Cardiac muscle cell (in vitro differentiated cells and primary cell): ENCODE measurements around the gene PITPNC1. TPM values are rescaled to one million over a fixed set of nuclear protein-coding genes. Genes with fewer than 3 reads are reported as not detected.
"Not testable (repeated sequence)": the region's sequence is repeated elsewhere in the genome, so short reads cannot be mapped to it uniquely, and the experiment has no call there.

Source experiments
- DNase-seq, 2 donors: peaks; one replicate each; pipeline versions ENCODE4 v3.0.0 to v3.0.0-alpha.2; 2010 to 2017; ENCODE audit warnings: low read depth in 1 of 2, low spot score in 1 of 2
- H3K27ac ChIP-seq: fragments of 200-600 bp; sonication (generic); 2 replicates; pipeline ENCODE4 v1.5.1; 2016
- H3K27me3 ChIP-seq: fragments of 200-600 bp; sonication (generic); 2 replicates; pipeline ENCODE4 v1.6.0; 2016; ENCODE audit warnings: control low read depth
- H3K36me3 ChIP-seq: fragments of 200-600 bp; sonication (generic); 2 replicates; pipeline ENCODE4 v1.5.1; 2016; ENCODE audit warnings: control low read depth
- H3K4me1 ChIP-seq: fragments of 200-600 bp; sonication (generic); 2 replicates; pipeline ENCODE4 v1.8.1; 2017; ENCODE audit warnings: low read depth, mild to moderate bottlenecking, mixed run types
- H3K4me3 ChIP-seq: fragments of 200-600 bp; sonication (generic); 2 replicates; pipeline ENCODE4 v1.5.1; 2016; ENCODE audit warnings: mild to moderate bottlenecking
- H3K9me3 ChIP-seq: fragments of 200-600 bp; sonication (generic); 2 replicates; pipeline ENCODE4 v1.5.1; 2017; ENCODE audit warnings: low read depth, mild to moderate bottlenecking, control low read depth
- polyA plus RNA-seq: library from polyadenylated mRNA; unstranded; fragments of >200 nt; fragmentation: Nextera tagmentation; extraction: Ambion mirVana; gene quantifications from 2 replicates; pipeline ENCODE4 v1.2.1, GENCODE V29; 2016
- total RNA-seq: library from RNA; depleted of rRNA; stranded (reverse); fragments of >200 nt; gene quantifications from 2 replicates; pipeline ENCODE4 v1.2.3, GENCODE V29; 2016
- TF ChIP-seq, protein P1 (sequence below): IDR thresholded peaks from 2 replicates; pipeline ENCODE4 v1.5.1; 2012; ENCODE audit warnings: low read depth, mild to moderate bottlenecking, low read length

The PITPNC1 gene
- total and polyA plus RNA-seq, 2 experiments from 2014 or later, result 4.8 to 5.7 TPM

DNA sequence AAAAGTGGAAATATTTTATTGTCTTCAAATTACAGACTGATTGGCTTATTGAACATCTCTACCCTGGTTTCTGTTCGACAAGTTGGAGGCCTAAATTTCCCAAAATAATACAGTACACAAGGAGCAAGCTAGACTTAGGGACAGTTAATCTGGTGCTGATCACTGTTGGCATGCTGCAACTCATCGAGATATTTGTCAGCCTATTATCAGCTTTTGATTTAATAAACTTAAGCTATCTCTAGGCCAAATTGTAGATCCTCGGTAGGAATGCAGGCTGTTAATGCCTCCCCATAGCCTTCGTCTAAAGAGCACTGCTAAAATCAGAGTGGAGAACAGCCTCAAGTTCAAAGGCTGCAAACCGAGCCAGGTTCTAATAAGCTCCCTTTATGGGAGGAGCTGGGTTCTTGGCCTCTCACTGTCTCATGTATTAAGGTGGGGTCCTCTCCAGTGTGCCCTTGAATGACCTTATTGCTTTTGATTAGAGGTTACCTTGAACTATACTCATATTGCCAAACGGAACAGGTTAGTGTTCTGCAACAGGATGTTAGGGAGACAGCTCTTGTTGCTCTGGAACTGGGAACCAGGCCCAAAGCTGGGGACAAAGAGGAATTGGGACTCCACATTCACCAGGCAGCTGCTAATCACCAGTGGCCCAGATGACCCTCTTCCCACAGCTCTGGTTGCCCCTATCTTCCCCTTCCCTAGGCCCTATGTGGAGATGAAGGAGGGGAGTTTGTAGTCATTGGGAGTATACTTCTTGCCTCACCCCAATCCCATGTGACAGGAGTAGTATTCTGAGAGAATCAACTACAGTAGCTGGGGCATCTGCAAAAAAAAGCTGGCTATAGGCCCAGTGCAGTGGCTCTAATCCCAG is 271.2 kb downstream of the PITPNC1 start:
- DNase-seq, result no peak
- no peaks in the 10 kb centered on the region for H3K36me3 ChIP-seq
- no peak overlapping the region for H3K27ac ChIP-seq
- no peaks in the 10 kb centered on the region for H3K27me3 ChIP-seq
- no peak overlapping the region for H3K4me3 ChIP-seq
- TF ChIP-seq, protein P1, sequence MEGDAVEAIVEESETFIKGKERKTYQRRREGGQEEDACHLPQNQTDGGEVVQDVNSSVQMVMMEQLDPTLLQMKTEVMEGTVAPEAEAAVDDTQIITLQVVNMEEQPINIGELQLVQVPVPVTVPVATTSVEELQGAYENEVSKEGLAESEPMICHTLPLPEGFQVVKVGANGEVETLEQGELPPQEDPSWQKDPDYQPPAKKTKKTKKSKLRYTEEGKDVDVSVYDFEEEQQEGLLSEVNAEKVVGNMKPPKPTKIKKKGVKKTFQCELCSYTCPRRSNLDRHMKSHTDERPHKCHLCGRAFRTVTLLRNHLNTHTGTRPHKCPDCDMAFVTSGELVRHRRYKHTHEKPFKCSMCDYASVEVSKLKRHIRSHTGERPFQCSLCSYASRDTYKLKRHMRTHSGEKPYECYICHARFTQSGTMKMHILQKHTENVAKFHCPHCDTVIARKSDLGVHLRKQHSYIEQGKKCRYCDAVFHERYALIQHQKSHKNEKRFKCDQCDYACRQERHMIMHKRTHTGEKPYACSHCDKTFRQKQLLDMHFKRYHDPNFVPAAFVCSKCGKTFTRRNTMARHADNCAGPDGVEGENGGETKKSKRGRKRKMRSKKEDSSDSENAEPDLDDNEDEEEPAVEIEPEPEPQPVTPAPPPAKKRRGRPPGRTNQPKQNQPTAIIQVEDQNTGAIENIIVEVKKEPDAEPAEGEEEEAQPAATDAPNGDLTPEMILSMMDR, result no peak
- no peaks in the 10 kb centered on the region for H3K4me1 ChIP-seq
- H3K9me3 ChIP-seq, result no peaks in the 10 kb centered on the region

DNA sequence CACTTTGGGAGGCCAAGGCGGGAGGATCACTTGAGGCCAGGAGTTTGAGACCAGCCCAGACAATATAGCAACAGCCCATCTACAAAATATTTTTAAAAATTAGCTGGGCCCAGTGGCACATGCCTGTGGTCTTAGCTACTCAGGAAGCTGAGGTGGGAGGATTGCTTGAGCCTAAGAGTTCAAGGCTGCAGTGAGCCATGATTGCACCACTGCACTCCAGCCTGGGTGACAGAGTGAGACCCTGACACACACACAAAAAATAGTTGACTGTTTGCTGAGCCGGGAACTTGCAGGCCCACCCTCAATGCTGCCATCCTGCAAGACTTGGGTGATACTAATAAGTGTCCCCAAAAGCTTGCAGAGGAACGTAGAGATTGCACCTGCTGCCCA is 271.8 kb downstream of the PITPNC1 start:
- not testable (repeated sequence) for H3K4me1 ChIP-seq, H3K36me3 ChIP-seq, H3K27me3 ChIP-seq, H3K27ac ChIP-seq, H3K9me3 ChIP-seq, DNase-seq, H3K4me3 ChIP-seq

DNA sequence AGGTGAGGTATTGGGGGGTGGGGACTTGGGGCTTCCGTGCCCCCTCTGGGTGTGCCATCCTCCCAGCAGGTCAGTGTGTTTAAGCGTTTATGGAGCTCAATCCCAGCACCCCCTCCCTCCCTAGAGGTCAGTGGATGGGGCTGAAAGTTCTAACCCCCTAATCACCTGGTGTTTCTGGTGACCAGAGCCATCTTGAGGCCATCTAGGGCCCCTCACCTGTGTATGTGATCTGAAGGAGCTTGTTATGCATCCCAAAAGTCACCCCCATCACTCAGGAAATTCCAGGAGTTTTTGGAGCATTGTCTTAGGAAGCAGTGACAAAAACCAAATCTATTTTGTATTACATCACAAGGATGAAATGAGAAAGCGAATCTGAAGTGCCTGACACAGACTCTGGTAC is 272.8 kb downstream of the PITPNC1 start:
- no peak overlapping the region for H3K27ac ChIP-seq
- no peaks in the 10 kb centered on the region for H3K27me3 ChIP-seq
- H3K4me3 ChIP-seq, result no peak overlapping the region
- TF ChIP-seq, protein P1, result no peak
- H3K36me3 ChIP-seq, result no peaks in the 10 kb centered on the region
- no peak for DNase-seq
- no peaks in the 10 kb centered on the region for H3K4me1 ChIP-seq
- no peaks in the 10 kb centered on the region for H3K9me3 ChIP-seq

DNA sequence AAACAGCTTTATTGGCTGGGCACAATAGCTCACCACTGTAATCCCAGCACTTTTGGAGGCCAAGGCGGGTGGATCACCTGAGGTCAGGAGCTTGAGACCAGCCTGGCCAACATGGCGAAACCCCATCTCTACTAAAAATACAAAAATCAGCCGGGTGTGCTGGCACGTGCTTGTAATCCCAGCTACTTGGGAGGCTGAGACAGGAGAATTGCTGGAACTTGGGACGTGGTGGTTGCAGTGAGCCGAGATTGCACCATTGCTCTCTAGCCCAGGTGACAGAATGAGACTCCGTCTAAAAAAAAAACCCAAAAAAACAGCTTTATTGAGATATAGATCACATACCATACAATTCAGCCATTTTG is 274.1 kb downstream of the PITPNC1 start:
- H3K4me1 ChIP-seq, DNase-seq, H3K9me3 ChIP-seq, H3K27ac ChIP-seq, H3K36me3 ChIP-seq, H3K4me3 ChIP-seq, H3K27me3 ChIP-seq: not testable (repeated sequence)

DNA sequence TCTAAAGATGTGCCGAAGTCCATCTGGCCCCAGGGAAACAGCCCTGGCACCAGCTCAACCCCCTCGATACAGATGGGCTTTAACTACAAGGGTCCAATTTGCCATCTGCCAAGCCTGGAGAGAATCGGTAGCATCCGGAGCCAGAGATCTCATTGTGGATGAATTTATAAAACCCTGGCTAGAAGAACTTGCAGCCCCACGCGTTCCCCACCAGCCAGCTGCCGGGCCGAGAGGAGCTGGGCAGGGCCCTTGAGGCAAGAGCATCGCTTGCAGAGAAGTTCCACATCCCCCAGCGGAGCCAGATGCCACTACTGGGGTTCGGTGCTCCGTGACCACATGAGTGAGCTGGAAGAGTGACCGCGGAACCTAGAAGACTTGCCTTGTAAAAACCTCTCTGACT is 275.4 kb downstream of the PITPNC1 start:
- no peaks in the 10 kb centered on the region for H3K9me3 ChIP-seq
- TF ChIP-seq, protein P1, result no peak
- no peaks in the 10 kb centered on the region for H3K4me1 ChIP-seq
- H3K27me3 ChIP-seq, result no peaks in the 10 kb centered on the region
- H3K36me3 ChIP-seq, result no peaks in the 10 kb centered on the region
- no peak overlapping the region for H3K27ac ChIP-seq
- DNase-seq, result no peak
- no peak overlapping the region for H3K4me3 ChIP-seq

DNA sequence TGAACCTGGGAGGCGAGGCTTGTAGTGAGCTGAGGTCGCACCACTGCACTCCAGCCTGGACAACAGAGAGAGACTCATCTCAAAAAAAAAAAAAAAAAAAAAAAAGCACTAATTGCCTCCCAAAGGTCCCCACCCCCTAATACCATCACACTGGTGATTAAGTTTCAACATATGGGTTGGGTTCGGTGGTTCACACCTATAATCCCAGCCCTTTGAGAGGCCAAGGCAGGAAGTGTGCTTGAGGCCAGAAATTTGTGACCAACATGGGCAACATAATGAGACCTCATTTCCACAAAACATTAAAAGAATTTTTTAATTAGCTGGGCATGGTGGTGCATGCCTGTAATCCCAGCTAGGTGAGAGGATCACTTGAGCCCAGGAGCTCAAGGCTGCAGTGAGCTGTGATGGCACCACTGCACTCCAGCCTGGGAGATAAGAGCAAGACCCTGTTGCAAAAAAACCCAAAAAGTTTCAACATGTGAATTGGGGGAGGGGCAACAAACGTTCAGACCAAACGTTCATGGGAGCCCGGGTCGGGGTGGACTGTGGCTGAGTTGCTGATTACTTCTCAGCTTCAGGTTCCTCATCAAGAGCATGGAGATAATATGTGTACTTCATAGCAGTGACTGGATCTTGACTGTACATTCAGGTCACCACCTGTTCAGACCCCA is 278.5 kb downstream of the PITPNC1 start:
- TF ChIP-seq, protein P1, result no peak
- H3K27me3 ChIP-seq, result no peaks in the 10 kb centered on the region
- DNase-seq, result no peak

More for the DNA sequence above, 278.5 kb downstream of the PITPNC1 start:
- Histone ChIP-seq H3K9me3 (no peaks in the 10 kb centered on the region), H3K4me3 (no peak overlapping the region), H3K36me3 (no peaks in the 10 kb centered on the region), H3K4me1 (no peaks in the 10 kb centered on the region), H3K27ac (no peak overlapping the region)
